KBM-7 (cell line): ENCODE results near the gene EGFL8.
A peak's percentile ranks its signal among the peaks of the same experiment; 100 is the strongest.
"Not testable (repeated sequence)": the region's sequence is repeated elsewhere in the genome, so short reads cannot be mapped to it uniquely, and the experiment has no call there.

ENCODE experiments used
- DNase-seq: peaks from one replicate; pipeline ENCODE4 v3.0.0-alpha.2; 2015
- in situ Hi-C: fragments of 300-500 bp; cut with MboI; formaldehyde crosslinking; loops from 2 replicates; pipeline ENCODE4 v1.14.3; 2020; ENCODE audit warnings: low sequenced_read_pairs, low pct_unique_long_range_greater_than_20kb, mixed read lengths

EGFL8 gene

DNA sequence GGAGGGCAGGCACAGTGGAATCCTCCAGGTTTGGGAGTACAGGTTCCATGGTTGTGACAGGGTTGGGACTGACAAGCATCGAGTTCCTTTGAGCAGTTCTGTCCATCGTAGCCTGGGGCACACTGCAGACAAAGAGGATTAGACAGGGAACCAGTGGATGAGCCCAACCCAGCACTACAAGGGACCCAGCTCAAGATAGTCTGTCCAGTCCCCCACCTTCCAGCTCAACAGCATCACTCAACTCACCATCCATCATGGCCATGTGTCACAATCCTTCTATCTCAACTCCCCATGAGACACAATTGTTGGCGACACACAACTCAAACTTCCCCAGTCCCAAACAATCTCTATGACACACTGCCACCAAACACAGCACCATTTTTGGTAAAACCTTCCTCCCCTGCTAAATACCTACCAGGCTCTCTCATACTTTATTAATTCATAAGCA, 39.9 kb downstream of the EGFL8 start:
- in situ Hi-C loops, result no loop called here
- no peak for DNase-seq

DNA sequence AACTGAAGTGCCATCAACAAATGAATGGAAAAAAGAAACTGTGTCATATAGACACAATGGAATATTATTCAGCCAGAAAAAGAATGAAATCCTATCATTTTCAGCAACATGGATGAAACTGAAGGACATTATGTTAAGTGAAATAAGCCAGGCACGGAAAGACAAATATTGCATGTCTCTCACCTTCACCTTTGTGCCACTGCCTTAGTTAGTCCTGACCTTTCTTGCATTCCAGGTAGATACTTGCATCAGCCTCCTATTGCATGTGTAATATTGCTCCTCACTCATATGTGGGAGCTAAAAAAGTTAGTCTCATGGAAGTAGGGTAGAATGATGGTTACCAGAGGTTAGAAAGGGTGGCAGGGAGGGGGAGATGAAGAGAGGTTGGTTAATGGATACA, 44.6 kb downstream of the EGFL8 start:
- in situ Hi-C loops, result no loop called here
- no peak for DNase-seq

DNA sequence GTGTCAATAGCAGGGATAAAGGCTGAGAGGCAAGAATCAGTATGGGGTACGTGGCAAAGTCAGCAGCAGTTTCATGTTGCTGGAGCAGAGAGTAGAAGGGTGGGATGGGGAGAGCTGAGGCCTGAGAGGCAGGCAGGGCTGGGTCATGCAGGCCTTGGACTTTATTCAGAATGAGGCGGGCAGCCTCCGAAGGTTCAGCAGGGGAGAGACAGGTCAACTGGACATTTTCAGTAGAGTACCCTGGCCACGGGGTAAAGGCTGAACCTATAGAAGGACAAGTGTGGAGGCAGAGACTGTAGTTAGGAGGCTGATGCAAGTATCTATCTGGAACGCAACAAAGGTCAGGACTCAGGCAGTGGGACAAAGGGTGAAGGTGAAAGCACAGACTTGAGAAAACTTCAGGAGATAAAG, 45.8 kb downstream of the EGFL8 start:
- in situ Hi-C loops, result no loop called here
- DNase-seq, result no peak

DNA sequence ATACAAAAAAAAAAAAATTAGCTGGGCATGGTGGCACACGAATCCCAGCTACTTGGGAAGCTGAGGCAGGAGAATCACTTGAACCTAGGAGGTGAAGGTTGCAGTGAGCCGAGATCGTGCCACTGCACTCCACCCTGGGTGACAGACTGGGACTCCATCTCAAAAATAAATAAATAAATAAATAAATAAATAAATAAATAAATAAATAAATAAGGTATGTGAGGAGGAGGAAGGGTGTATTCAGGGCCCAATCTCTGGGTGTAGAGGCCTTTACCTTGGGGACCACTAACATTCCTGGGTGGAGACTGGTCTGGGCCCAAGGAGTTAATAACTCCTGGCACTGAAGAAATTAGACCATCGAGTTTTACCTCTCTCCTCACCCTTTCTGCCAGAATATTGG, 47.0 kb downstream of the EGFL8 start:
- in situ Hi-C loops, DNase-seq: not testable (repeated sequence)

DNA sequence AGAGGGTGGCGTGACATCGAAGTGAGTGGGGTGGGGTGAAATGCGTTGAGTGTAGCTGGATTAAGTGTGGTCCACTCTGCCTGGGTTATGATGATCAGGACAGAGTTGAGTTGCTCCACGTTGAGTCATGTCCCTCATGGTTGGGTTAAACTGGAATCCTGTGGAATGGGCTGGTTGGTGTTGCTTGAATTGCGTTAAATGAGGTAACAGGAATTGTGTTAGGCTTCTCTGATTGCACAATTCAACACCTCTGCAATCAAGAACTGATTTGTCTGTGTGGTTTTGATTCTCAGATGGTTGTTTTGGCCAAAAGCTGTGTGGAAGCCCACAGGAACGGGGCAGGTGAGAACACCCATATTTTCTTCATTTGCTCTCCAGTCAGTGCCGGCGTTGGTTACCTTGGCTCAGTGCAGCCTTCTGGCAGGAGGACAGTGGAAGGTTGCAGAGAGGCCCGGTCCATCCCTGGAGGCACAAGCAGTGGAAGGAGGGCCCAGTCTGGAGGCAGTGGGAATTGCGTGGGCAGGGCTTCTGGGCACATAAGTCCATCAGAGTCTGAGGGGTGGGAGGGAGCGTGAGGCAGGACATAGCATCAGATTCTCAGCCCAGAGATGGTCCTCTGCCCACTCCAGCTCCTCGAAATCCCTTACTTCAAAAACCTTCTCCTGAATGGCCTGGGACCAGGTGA, 47.8 kb downstream of the EGFL8 start:
- in situ Hi-C loops, result no loop called here
- no peak for DNase-seq

DNA sequence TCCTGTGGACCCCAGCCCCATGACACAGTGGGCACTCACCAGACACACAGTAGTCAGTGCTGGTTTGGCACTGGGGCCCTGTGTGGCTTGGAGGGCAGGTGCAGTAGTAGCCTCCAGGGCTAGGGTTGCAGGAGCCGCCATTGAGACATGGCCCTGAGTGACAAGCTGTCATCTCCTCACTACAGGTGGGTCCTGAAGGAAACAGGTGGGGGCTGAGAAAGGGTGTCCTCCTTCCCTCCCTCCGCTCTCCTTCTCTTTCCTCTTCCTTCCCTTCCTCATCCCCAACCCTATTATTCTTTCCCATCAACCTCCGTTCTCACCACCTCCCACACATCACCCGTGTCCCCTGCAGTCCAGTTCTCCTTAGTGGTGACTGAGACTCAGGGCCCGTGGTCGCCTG, 49.3 kb downstream of the EGFL8 start:
- no peak for DNase-seq
- in situ Hi-C loops, result no loop called here

DNA sequence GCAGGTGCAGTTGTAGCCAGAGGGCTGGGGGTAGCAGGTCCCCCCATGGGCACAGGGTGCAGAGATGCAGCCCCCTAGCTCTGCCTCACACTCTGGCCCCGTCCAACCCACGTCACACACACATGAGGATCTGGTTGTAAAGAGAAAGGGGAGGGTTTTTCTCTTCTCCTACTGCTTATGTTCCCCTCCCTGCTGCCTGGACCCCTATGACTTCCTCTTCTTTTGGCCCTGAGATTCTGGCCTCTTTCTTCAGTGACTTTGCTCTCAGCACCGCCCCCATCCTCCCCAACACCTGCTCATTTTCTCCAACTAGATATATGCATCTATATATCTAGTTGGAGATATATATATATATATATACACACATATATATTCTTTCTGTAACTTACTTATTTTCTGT, 49.7 kb downstream of the EGFL8 start:
- in situ Hi-C loops, result no loop called here
- DNase-seq, result peak; percentile 29

DNA sequence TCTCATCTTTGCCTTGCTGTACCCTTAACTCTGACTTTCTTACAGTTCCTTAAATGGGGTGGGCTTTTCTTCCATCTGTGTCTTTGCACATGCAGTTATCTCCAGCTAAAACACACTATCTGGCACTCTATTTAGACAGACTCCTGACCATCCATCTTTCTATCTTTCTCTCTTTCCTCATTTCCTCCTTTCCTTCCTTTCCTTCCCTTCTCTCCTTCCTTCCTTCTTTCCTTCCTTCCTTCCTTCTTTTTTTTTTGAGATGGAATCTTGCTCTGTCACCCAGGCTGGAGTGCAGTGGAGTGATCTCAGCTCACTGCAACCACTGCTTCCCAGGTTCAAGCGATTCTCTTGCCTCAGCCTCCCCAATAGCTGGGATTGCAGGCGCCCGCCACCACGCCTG, 51.2 kb downstream of the EGFL8 start:
- in situ Hi-C loops, result no loop called here

DNA sequence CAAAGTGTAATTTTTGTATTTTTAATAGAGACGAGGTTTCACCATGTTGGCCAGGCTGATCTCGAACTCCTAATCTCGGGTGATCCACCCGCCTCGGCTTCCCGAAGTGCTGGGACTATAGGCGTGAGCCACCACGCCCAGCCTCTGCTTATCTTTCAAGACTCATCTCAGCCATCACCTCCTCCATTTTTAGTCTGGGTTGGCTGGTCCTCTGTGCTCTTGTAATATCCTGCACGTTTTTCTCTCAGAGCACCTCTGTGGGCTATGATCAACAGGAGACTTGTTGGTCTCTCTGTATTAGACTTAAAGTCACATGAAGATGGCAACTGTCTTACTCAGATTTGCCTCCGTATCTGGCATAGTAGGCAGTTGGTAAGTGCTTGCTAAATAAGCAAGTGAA, 51.9 kb downstream of the EGFL8 start:
- in situ Hi-C loops, result no loop called here
- DNase-seq, result no peak

More for the DNA sequence above, 51.2 kb downstream of the EGFL8 start:
- no peak for DNase-seq

DNA sequence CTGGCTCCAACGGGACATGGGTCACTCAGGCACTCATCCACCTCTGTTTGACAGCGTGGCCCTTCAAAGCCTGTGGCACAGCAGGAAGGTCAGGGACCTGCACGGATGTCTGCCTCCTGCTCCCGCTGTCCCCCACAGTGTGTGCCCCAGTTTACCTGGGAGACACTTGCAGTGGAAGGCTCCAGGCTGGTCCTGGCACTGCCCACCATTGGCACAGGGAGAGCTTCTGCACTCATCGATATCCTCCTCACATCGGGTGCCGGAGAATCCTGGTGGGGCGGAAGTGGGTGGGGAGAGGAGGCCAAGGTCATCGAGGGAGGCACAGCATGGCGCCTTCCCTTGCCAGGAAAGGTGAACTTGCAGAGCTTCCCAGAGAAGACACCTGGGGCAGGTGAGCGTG, 52.6 kb downstream of the EGFL8 start:
- DNase-seq, result no peak
- in situ Hi-C loops, result no loop called here
